Measurements from ENCODE around the gene NKX2-1. TPM values are rescaled to one million over a fixed set of nuclear protein-coding genes. Genes with fewer than 3 reads are reported as not detected.
A peak's percentile ranks its signal among the peaks of the same experiment; 100 is the strongest.

Gene NKX2-1
- total RNA-seq, 2 donors from 2014 or later: not detected

DNA sequence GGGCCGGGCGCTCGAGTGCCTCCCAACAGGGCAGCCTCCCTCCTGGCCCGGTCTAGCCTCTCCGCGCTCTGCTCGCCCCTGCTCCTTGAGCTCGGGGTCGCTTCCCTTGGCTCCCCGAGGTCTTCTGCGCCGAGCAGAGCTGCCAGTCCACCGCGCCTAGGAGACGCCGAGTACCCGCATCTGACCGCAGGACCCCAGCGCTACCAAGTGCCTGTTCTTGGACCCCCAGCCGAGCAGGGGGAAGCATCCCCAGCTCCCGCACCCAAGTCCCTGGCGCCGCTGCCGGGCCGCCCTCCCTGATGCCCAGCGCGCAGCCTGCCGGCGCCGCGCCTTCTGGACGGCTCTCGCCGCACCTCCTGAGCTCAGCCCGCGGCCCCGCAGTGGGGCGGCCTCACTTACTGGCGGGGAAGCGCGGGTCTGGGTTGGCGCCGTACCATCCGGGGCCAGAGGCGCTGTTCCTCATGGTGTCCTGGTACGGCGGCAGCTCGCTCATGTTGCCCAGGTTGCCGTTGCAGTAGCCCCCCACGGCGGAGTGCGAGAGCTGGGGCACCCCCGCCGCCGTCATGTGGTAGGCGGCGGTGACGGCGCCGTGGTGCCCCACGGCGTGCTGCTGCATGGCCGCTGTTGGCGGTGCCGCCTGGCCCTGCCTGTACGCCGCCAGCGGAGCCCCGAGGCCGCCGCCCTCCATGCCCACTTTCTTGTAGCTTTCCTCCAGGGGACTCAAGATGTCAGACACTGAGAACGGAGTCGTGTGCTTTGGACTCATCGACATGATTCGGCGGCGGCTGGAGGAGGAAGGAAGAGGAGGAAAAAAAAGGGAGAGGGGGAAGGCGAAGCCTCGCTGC lies 1.2 kb downstream of the NKX2-1 start:
- Histone ChIP-seq H3K9me3 (no peaks in the 10 kb centered on the region), H3K36me3 (no peaks in the 10 kb centered on the region), H3K4me1 (peaks cover 0 to 41% of the 10 kb centered on the region in 2 donors), H3K27me3 (peaks cover 33 to 90% of the 10 kb centered on the region in 2 donors), H3K27ac (no peak overlapping the region), H3K4me3 (peak overlapping the region in 1 of 2 donors; percentile 36)
- TF ChIP-seq, protein P1, sequence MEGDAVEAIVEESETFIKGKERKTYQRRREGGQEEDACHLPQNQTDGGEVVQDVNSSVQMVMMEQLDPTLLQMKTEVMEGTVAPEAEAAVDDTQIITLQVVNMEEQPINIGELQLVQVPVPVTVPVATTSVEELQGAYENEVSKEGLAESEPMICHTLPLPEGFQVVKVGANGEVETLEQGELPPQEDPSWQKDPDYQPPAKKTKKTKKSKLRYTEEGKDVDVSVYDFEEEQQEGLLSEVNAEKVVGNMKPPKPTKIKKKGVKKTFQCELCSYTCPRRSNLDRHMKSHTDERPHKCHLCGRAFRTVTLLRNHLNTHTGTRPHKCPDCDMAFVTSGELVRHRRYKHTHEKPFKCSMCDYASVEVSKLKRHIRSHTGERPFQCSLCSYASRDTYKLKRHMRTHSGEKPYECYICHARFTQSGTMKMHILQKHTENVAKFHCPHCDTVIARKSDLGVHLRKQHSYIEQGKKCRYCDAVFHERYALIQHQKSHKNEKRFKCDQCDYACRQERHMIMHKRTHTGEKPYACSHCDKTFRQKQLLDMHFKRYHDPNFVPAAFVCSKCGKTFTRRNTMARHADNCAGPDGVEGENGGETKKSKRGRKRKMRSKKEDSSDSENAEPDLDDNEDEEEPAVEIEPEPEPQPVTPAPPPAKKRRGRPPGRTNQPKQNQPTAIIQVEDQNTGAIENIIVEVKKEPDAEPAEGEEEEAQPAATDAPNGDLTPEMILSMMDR (IDR thresholded peaks at IDR 0.05): no peak
- no peak for DNase-seq (ENCODE audit: low spot score)

DNA sequence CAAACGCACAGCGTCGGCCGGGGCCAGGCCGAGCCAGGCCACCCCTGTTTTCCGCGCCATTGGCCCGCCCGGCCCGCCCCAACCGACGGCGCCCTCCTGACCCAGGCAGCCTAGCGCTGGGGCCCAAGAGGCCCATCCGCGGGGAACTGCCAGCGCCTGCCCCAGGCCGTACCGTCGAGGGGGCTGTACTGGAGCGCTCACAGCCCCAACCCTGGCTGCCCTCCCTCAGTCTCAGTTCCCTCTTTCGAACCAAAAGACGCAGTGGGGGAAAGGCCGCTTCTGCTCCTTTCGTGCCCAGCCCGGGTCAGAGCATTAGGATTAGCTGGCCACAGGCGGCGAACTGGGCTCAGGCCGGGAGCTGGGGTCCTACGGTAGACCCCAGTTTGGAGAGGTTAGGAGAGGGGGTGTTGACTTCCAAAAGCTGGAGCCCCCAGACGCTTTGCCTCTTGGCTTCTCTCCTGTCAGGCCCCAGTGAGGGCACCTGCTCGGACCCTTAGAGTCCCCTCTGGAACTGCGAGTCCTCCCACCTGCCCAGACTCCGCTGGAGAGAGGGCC lies 1.9 kb downstream of the NKX2-1 start:
- TF ChIP-seq, protein P1 (IDR thresholded peaks at IDR 0.05): no peak
- Histone ChIP-seq H3K9me3 (no peaks in the 10 kb centered on the region), H3K36me3 (no peaks in the 10 kb centered on the region), H3K4me1 (peaks cover 0 to 41% of the 10 kb centered on the region in 2 donors), H3K27ac (no peak overlapping the region), H3K4me3 (no peak overlapping the region), H3K27me3 (peaks cover 33 to 90% of the 10 kb centered on the region in 2 donors)
- no peak for DNase-seq (ENCODE audit: low spot score)

DNA sequence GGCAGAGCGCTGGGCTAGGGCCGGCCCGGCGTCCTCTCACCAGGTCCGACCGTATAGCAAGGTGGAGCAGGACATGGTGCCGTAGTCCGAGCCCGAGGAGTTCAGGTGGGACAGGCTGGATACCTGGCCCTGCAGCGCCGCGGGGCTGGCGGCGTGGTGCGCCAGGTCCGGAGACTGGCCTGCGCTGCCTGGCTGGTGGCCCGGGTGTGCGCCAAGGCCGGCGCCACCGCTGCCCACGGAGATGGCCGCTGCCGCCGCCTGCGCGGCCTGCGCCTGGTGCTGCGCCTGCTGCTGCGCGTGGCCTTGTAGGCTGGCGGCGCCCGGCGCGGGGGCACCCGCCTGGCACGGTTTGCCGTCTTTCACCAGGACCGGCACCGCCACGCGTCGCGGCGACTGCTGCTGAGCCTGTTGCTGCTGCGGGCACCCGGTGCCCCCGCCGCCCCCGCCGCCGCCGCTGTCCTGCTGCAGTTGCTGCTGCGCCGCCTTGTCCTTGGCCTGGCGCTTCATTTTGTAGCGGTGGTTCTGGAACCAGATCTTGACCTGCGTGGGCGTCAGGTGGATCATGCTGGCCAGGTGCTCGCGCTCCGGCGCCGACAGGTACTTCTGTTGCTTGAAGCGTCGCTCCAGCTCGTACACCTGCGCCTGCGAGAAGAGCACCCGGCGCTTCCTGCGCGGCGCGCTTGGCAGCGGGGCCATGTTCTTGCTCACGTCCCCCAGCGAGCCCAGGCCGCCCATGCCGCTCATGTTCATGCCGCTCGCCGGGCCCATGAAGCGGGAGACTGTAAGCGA lies 2.6 kb downstream of the NKX2-1 start:
- peak overlapping the region in 1 of 2 donors; percentile 19 for H3K4me3 ChIP-seq
- H3K36me3 ChIP-seq: no peaks in the 10 kb centered on the region
- H3K4me1 ChIP-seq: peaks cover 0 to 41% of the 10 kb centered on the region in 2 donors
- H3K27ac ChIP-seq: no peak overlapping the region
- TF ChIP-seq, protein P1 (IDR thresholded peaks at IDR 0.05): no peak
- H3K27me3 ChIP-seq: peaks cover 36 to 89% of the 10 kb centered on the region in 2 donors
- H3K9me3 ChIP-seq: no peaks in the 10 kb centered on the region
- no peak for DNase-seq (ENCODE audit: low spot score)

DNA sequence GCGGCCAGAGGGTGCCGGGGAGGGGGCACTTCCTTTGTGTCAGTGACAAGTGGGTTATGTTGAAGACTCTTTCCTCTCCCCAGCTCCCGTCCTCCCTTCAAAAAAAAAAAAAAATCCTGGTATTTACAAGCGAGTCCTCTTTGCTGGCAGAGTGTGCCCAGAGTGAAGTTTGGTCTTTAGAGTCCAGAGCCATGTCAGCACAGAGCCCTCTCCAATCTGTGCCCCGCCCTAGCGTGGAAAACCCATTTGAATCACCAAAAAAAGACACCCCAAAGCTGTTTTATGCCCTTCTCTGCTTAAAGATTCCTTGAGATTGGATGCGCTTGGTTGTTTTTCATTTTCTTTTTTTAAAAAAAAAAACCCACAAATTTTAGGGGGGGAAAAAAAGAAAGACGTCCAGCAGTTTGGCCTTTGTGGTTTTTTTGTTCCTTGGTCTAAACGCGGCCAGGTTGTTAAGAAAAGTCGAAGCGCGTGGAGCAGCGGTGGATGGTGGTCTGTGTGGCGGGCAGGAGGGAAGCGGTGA lies 3.3 kb downstream of the NKX2-1 start:
- H3K27ac ChIP-seq: no peak overlapping the region
- H3K4me3 ChIP-seq: no peak overlapping the region
- no peaks in the 10 kb centered on the region for H3K36me3 ChIP-seq
- no peak for DNase-seq (ENCODE audit: low spot score)
- peaks cover 37 to 89% of the 10 kb centered on the region in 2 donors for H3K27me3 ChIP-seq
- no peaks in the 10 kb centered on the region for H3K9me3 ChIP-seq
- TF ChIP-seq, protein P1 (IDR thresholded peaks at IDR 0.05): no peak
- peaks cover 0 to 41% of the 10 kb centered on the region in 2 donors for H3K4me1 ChIP-seq

GRCh38 chr14:36515896-36516718 lies 3.9 kb downstream of the NKX2-1 start:
- no peak overlapping the region for H3K27ac ChIP-seq
- H3K36me3 ChIP-seq: no peaks in the 10 kb centered on the region
- TF ChIP-seq, protein P1 (IDR thresholded peaks at IDR 0.05): no peak
- H3K4me1 ChIP-seq: peaks cover 0 to 34% of the 10 kb centered on the region in 2 donors
- no peaks in the 10 kb centered on the region for H3K9me3 ChIP-seq
- no peak for DNase-seq (ENCODE audit: low spot score)
- no peak overlapping the region for H3K4me3 ChIP-seq
- H3K27me3 ChIP-seq: peaks cover 35 to 85% of the 10 kb centered on the region in 2 donors

Measured in right atrium auricular region (tissue), 2 donors.